HG03159 (cell line): ENCODE results near the gene PIEZO1.

Experiments
- ATAC-seq: cut with Tn5 transposase; IDR thresholded peaks from one replicate; pipeline ENCODE4 v1.9.1; 2021; ENCODE audit warnings: mild to moderate bottlenecking, moderate library complexity; ENCODE audit not compliant: unreplicated experiment

Gene PIEZO1

DNA sequence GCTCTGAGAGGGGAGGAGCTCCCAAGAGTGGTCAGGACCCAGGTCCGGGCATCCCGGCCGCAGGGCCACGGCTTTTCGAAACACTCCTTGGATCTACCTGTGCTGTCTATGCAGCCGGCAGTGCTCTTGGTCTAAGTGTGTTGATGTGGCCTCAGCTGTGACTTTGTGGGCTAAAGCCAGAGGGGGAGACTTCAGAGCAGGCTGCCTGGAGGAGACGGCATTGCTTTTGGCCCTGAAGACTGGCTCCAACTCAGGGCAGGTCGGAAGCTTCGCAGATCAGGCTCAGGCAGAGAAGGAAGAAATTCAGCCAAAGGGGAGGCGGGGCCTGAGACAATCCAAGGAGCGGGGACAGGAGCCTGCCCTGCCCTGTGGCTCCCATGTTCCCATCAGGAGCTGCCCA, 31.4 kb downstream of the PIEZO1 start:
- no peak for ATAC-seq

DNA sequence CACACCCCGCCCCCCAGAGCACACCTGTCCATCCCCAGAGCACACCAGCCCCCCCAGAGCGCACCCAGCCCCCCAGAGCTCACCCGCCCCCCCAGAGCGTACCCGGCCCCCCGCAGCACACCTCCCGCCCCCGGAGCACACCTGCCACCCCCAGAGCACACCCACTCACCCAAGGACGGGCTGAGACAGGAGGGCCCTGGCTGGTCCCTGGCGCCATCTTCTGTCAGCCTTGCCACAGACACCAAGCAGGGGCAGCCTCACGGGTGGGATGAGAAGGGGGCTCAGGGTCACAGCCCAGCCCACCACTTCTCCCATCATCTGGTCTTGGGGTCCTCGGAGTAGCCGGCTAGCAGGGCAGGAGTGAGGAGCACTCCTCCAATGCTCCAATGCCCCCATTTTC, 31.8 kb downstream of the PIEZO1 start:
- no peak for ATAC-seq

DNA sequence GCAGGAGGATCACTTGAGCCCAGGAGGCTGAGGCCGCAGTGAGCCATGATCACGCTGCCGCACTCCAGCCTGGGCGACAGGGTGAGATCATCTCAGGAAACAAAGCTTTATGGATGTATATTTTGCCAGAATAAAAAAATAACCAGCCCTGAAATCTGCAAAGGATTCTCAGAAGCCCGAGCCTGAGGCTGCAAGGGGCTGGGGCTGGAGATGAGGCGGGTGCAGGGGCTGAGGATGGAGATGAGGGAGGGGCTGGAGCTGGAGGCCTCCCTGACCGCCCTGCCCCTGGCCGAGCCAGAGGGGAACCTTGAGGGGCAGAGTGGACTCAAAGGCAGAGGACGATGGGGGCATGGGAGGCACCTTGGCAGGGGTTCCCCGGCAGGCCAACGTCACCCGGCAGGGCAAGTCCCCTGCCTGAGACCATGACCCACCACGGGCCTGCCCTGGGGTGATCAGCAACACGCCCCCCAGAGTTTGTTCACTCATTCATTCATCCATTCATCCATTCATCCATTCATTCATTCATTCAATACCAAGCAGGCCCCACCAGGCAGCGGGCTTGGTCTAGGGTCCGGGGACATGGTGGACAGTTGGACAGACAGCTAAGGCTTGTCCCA, 32.5 kb downstream of the PIEZO1 start:
- no peak for ATAC-seq

DNA sequence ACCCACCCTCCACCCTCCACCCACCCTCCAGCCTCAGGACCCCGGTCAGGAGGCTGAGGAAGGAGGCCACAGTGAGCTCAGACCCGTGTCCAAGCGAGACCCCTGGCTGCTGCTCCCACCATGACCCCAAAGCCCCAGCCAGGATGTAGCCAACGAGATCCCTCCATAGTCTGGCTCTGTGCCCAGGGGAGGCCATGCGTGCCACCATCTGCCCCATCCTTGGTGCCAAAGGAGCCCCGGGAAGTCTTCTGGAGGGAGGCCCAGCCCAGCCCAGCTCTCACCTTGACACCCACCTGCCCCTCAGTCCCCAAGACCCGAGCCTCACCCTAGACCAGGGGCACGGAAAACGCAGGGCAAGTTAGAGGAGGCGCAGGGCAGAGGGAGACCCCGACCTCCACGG, 34.2 kb downstream of the PIEZO1 start:
- no peak for ATAC-seq

DNA sequence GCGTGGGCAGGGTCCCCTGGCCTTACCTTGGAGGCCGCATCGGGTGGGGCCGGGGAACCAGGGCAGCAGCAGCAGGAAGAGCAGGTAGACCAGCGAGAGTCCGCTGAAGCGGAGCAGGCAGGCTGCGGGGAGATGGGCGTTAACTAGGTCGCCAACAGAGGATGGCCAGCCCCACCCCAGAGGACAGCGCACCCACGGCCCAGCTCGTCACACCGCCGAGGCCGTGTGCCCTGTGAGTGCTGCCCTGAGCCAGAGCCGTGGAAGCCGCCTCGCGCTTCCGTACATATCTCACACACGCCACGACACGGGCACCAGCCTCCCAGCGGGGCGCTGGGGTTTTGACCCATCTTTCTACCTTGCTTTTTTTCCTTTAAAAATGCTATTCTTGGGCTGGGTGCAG, 35.7 kb downstream of the PIEZO1 start:
- no peak for ATAC-seq

DNA sequence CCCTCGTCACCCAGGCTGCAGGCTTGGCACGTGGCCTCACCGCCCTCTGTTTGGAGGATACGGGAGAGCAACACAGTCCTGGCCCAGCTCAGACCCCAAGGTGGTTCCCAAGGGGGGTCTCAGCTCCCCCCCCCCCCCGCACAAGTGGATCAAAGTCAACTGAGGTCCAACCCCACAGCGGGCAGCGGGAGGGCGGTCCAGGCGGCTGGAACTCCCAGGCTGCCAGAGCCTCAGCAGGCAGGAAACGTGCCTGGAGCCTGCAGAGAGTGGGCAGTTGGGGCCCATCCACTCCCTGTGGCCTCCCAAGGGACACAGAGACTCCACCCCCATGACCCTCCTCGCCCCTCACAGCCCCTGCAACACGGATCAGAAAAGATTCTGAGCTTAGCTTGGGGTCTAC, 36.7 kb downstream of the PIEZO1 start:
- no peak for ATAC-seq

DNA sequence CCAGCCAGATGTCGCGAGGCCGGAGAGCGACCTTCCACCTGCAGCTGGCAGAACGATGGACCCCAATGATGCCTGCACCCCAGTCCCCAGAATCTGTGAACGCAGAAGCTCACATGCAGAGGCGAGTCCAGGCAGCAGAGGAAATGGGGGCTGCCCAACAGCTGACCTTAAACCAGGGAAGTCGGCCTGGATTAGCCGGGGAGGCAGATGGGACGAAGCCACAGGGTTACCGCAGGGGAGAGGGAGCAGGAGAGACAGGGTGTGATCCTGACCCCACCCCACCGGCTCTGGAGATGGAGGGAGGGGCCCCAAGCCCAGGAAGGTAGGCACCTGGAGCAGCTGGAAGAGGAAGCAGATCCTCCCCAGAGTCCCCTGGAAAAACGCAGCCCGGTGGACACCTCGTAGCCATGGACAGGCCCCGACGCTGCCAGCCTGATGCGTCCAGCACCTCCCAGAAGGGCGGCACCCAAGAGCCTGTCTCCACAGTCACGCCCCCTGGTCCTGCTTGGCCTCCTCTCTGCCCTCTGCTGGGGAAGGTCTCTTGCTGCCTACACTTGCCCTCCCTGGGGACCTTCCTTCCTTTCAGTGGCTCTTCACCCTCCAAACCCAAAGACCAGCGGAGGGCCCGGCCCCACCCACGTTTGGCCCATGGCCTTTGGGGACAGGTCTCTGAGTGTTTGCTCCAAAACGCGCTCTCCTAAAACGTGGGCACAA, 37.3 kb downstream of the PIEZO1 start:
- no peak for ATAC-seq

DNA sequence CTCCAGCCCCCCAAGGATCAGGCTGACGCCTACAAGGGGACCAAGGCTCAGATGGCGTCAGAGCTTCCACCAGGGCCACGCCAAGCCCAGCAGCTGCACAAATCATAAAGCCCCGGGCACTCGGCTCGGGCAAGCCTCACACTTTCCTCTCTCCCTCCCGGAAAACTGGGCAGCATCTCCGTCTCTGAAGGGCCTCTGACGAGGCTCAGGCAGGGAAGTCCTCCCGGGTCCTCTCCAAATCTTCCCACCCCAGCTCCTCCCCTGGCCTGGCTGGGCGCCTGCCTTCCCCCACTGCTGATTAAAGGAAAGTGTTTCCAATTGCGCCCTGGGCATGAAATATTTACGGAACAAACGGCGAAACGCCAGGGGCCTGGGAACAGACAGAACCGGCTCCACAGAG, 38.5 kb downstream of the PIEZO1 start:
- no peak for ATAC-seq

DNA sequence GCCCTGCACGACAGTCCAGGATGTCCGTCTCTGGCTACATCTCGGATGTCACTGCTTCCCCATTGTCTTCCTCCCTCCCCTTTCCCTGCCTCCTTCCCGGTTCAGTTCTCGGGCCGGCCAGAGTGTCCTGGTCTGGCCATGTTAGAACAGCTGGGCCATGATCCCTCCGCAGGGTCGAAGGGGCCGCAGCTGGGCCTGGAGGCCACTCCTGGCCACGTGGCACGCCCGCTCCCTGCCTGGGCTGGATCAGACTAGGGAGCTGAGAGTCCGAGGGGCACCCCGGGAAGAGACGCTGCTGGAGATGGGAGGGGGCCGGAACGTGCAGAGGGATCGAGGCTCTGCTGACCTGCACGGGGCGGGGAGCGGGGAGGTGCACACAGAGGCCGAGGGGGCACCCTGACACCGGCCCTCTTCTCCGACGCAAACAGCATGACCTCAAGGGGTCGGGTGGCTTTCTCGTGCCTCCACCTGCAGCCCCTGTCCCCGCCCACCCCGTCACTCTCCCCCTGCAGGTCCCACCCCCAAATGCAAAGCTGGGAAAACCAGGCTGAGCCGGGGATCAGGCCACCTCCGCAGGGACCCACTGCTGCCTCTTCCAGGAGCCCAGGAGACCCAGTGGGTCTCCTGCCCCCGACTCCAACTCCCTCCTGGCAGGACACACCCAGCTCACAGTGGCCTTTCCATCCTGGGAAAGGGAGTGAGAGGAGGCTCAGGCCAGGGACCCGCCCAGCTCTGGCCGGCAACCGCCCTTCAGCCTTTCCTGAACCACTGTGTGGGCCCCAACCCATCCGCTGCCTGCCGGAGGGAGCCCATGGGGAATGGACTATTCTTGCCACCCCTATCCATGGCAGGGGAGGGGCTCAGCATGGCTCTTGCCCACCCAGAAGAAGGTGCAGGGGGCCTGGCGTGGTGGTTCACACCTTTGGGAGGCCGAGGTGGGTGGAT, 40.2 kb downstream of the PIEZO1 start:
- ATAC-seq = no peak

DNA sequence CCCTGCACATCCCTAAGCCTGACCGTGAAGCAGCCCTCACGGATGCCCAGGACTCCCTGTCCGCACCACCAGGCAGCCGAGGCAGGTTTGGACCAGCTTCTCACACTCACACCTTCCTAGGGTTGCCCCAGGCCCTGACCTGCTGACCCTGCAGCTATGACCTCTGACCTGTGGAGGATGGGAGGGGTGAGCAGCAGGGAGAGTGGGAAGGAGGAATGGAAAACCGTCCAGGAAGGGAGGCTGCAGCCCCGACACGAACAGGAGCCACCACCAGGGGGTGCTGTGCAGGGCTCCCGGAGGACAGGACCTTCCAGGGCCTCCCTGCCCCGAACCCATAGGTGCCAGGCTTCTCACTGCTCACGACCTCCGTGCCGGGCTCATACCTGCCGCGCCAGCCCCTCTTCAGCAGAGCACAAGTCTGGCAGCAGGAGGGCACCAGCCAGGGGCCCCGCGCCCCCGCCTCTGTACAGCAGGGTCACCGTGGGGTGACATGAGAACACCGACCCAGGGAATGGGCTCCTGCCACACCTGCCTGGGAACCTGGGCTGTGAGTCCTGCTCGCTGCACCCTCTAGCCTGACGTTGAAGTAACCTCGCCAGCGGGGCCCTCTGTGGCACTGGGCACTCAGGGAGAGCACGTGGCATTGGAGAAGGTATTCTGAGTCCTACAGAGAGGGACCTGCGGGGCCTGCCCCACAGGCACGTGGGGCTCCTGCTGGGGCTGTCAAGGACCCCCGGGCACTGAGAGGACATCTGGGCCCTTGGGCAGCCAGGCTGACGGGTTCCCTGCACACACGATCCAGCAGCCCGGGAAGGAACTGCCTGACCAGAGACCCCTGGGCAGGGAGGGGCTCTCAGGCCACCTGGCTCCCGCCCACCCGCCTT, 41.1 kb downstream of the PIEZO1 start:
- no peak for ATAC-seq

DNA sequence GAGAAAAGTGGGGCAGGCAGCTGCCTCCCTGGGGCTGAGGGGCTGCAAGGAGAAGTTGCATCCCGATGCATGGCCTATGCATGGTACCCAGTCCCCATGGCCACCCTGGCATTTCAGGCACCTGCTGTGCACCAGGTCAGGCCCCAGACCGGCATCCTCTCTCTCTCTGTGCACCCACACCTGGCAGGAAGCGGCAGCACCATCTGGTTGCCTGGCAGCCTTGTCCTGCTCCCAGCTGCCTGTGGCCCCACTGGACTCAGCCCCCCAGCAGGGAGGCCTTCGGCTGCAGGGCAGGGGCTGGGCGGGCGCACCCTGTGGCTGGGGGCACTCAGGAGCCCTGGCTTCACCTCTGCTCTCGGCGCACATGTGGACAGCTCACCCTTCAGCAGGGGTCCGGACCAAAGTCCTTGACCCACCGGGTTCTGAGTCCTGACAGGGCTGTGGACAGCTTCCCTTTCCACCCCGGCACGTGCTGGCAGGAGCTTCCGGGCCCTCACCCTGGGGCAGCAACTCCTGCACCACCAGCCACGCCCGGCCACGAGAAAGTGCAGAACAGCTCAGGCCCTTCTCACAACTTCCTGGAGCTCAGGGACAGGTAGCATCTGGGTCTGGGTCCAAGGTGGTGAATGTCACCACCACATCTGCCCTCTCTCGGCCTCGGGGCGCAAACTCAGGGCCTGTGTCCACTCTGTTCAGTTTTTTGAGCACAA, 42.0 kb downstream of the PIEZO1 start:
- no peak for ATAC-seq

DNA sequence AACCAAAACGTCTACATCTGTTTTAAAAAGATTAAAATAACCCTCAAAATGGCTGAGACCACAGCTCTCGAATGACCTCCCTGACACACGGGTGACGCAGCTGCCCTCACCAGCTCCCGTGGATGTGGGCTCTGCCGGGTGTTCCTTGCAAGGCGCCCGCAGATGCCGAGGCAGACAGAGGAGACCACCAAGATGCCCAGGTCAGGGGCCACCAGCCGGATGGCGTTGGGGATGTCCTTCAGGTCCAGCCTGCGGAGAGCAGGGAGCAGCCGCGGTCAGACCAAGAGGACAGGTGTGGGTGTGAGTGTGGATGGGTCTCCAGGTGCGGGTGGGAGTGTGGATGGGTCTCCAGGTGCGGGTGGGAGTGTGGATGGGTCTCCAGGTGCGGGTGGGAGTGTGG, 43.7 kb downstream of the PIEZO1 start:
- no peak for ATAC-seq

DNA sequence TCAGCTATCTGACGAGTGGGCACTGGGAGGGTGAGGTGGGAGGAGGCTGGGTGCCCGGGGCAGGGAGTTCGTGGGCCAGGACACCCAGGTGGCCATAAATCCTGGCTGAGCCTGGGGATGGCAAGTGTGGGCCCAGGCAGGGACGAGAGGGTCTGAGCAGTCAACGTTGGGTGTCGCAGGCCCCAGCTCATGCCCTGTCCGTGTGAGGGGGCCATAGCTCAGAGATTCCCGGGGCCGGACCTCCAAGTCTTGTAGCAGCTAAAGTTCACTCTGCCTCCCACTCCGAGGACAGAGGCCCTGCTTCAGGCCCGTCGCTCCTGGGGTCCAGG, 44.3 kb downstream of the PIEZO1 start:
- ATAC-seq = no peak

DNA sequence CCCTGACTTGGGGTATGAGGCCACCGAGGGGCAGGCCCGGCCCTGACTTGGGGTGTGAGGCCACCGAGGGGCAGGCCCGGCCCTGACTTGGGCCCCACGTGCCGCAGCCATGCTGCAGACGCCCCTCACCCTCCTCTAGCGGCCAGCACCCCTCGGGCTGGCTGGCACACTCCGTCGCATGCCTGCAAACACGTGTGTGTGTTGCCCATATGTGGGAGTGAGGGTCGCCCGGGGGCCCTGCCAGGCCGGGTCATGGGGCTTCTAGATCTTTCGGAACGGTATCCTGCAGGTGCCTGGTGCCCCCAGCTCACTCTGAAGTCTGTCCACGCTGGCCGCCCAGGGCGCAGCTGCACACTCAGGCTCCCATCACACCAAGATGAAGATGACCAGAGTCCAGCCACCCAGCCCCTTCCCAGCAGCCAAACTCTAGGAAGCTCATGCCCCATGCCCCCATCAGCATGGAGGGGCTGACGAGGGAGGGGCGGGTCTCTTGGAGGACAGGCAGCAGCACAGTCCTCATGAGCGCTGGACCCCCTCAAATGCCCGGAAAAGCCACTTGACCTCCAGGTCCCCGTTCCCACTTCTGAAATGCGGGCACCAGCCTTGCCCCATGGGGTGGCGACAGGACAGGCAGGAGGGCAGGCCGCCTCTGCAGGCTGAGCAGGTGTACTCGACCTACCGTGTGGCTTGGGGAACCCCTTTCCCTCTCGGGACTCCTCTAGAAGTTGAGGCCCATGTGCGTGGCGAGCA, 44.9 kb downstream of the PIEZO1 start:
- no peak for ATAC-seq

DNA sequence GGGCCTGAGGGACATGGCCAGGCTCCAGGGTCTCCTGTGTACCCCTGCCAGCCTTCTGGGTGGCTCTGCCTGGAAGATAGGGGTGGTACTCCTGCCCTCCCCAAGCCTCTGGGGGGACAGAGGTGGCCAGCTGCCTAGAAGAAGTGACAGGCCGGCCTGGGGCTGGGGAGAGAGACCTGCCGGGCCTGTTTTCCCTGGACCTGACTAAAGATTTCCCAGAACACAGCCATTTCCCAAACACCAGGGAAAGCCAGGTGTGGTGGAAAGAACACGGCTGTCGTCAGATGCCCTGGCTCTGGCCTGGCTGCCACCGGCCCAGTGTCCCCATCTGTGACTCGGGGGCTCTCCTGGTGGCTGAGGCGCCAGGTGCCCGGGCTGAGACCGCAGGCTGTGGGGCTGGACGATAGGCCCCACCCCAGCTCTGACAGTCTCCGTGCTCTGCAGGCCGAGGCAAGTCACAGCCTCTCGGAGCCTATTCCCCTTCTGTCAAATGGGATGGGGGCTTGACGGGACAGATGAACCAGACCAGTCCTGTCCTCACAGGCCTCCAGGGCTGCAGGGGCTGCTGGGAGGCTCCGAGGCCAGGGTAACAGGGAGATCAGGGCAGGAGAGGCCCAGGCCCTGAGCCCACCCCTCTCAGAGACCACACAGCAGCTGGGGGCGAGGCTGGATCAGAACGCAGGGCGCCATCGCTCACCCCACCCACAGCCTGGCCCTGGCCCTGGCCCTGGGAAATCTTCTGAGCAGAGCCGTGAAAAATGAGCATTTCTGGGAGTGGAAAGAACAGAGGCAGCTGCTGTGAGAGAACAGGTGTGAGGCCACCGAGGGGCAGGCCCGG, 45.7 kb downstream of the PIEZO1 start:
- ATAC-seq = no peak

DNA sequence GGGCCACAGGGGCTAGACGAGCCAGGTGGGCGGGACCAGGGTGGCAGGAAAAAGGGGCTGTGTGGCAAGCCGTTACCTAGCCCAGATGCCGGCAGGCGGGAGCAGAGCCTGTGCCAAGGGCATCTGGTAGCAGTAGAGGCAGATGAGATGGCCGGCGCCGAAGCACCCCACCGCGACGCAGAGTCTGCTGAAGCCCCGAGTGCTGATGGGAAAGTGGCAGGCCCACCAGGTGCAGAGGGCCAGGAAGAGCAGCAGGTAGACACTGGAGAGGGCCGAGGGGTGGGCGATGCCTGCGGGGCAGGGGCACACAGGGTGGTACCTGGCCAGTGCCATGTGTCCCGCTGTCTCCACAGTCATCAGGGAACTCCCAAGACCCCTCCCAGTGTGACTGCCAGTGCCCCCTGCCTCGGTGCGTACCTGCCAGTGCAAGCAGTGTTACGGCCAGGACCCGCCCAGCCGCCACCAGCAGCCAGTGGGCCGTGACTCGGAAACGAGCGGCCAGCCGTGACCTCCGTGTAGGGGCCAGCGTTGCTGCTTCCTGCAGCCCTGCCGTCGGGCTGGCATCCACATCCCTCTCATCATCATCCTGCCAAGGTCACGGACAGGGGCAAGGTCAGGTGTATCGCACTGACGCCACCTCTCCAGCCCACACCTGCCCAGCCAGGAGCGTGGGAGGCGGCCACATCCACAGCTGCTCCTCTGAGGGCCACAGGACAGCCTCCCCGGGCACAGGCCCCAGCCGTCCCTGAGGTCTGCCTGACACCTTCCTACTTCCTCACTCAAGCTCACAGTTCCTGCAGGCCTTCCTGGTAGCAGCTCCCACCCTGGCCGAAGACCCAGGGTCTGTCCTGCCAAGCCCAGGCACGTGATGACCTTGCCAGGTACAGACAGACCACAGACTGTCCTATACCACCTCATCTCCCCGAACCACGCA, 46.6 kb downstream of the PIEZO1 start:
- ATAC-seq = no peak

DNA sequence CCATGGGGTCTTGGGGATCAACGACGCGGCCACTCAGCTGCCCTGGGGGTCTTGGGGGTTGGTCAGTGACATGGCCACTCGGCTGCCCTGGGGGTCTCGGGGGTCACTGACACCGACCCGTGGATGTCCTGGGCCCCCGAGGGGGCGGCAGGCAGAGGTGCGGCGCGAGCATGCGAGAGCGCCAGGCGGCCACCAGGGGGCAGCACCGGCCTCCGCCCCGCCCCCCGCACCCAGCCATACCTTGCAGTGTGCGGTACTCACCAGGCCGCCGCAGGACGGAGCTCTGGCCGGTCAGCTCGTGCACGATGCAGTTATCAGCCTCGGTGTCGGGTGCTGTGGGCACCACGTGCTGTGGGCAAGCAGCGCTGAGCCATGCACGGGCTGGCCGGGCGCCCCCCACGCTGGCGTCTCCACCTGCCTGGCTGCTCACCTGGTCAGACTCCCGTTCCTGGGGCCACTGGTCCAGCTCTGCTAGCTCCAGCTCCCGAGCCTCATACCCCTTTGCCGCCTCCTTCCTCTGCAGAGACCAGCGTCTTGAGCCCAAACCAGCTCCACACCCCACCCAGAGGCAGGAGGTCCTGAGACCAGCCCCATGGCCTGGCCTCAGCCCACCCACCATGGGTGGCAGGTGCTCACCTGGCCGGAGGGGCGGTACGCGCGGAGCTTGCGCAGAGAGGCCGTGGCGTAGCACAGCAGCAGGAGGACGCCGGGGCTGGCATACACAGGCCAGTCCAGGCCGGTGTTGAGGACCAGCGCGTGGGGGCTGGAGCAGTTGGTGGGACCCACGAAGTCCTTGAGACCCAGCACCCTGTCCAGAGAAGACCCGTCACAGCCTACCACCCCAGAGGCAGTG, 47.5 kb downstream of the PIEZO1 start:
- no peak for ATAC-seq
